GM18519 (cell line): ENCODE data around the gene ALDH5A1.

Experiments used
- ATAC-seq: cut with Tn5 transposase; IDR thresholded peaks from one replicate; pipeline ENCODE4 v1.9.1; 2021; ENCODE audit warnings: mild to moderate bottlenecking, moderate library complexity; ENCODE audit not compliant: unreplicated experiment, low FRiP score

The ALDH5A1 gene

DNA sequence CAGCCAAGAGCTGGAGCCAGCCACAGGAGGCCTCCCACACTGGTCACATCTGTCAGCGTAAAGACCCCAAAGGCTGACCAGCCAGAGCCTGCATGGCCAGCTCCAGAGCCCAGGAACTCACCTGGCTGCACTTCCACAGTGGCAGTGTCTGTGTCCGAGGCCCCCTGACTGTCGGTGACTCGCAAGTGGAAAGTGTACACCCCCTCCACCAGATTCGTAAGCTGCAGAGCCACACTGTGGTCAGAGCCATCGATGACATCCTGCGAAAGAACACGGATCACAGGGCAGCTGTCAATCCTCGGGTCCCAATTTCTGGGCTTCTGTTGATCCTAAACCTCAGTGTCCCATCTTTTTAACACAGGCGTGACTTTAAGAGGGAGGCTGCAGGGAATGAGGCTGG is 69.3 kb downstream of the ALDH5A1 start:
- ATAC-seq: no peak

GRCh38 chr6:24565196-24565595 is 70.4 kb downstream of the ALDH5A1 start:
- ATAC-seq: no peak

DNA sequence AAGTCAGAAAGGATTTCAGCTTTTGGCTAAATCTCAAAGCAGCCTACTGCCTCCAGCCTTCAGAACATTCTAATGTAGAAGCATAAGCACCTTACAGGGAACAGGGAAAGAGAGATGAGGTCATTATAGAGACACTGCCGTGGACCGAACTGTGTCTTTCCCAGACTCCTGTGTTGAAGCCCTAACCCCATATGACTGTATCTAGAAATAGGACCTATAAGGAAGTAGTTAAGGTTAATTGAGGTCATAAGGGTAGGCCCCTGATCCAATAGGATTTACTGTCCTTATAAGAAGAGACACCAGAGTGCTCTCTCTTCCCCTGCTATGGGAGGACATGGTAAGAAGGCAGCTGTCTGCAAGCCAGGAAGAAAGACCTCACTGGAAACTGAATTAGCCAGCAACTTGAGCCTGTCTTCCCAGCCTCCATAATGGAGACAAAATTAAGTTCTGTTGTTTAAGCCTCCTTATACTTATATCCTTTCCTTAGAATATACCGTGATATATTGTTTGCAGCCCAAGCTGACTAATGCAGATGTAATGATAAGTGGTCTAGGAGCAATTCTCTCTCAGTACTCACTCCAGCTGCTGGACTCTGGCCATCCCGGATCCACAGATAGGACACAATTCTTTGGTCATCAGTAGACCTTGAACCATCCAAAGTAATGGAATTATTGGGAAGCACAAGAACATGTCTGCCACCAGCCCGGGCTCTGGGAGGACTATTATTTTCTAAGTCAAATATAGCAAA is 71.4 kb downstream of the ALDH5A1 start:
- ATAC-seq: no peak

DNA sequence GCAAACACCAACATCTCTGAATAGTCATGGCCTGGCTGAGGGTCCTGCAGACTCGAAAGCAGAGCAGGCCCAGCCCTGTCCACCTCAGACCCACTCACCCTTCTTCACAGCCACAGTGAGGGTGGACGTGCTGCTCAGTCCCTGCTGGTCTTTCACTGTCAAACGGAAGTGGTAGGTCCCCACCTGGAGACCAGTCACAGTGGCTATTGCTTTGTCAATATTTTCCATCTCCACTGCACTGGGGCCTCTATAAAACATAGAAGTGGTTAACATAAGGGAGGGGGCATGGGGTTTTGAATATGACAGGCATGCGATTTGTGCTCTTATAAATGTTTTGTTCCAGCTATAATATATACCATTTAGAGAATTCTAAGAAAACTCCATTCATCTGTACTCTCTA is 73.9 kb downstream of the ALDH5A1 start:
- ATAC-seq: no peak

GRCh38 chr6:24569811-24570210 is 75.0 kb downstream of the ALDH5A1 start:
- ATAC-seq: no peak

DNA sequence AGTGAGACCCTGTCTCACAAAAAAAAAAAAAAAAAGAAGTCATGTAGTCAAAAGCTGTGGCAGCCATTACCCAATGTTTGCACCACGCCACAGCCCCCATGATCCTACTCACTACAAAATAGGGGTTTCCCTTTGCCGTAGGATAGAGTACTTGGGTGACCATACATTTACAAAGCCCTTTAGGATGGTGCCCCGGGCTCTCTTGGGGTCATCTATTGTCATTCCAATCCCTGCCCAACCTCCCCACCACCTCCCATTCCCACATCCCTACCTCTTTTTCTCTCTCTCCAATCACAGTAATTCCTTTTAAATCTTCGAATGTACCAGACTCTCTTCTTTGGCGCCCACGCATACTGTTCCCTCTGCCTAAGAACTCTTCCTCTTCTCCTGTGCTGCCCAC is 76.6 kb downstream of the ALDH5A1 start:
- no peak for ATAC-seq

GRCh38 chr6:24574809-24575208 is 80.0 kb downstream of the ALDH5A1 start:
- ATAC-seq: peak; percentile 84

DNA sequence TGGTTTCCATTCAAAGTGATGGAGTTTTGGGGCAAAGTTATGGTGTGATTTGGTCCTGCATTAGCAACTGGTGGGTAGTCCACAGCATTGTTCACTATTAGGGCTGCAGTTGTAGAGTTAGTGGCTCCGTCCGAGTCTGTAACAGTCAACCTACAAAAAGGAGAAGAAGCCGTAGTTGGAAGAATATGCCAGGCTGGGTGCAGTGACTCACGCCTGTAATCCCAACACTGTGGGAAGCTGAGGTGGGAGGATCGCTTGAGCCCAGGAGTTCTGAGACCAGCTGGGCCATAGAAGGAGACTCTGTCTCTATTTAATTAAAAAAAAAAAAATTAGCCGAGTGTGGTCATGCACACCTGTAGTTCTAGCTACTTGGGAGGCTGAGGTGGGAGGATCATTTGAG is 81.7 kb downstream of the ALDH5A1 start:
- ATAC-seq: no peak

DNA sequence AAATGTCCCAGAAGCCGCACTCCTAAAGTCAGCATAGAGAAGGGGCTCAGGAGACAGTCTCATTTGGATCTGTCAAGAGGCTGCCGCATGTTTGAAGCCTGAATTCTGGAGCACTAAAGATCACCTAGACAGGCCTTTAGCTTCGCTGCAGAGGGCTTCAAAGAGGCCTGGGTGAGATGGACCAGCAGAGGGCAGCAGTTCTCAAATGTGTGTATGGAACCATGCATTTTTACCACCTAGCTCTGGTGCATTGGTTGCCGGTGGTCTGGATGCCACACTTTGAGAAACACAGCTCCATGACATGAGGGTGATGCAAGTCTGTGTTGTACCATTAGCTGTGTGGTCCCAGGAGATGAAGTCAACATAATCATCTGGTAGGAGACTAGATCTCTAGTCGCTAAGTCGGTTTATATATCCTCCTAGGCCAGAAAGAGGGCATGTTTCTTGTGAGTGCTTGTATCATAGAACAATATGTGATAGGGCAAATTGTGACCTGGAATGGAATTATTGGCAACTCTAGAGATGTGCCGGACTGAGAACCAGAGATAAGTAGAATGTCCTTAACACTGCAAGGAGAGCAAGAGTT is 86.4 kb downstream of the ALDH5A1 start:
- peak; percentile 60 for ATAC-seq

DNA sequence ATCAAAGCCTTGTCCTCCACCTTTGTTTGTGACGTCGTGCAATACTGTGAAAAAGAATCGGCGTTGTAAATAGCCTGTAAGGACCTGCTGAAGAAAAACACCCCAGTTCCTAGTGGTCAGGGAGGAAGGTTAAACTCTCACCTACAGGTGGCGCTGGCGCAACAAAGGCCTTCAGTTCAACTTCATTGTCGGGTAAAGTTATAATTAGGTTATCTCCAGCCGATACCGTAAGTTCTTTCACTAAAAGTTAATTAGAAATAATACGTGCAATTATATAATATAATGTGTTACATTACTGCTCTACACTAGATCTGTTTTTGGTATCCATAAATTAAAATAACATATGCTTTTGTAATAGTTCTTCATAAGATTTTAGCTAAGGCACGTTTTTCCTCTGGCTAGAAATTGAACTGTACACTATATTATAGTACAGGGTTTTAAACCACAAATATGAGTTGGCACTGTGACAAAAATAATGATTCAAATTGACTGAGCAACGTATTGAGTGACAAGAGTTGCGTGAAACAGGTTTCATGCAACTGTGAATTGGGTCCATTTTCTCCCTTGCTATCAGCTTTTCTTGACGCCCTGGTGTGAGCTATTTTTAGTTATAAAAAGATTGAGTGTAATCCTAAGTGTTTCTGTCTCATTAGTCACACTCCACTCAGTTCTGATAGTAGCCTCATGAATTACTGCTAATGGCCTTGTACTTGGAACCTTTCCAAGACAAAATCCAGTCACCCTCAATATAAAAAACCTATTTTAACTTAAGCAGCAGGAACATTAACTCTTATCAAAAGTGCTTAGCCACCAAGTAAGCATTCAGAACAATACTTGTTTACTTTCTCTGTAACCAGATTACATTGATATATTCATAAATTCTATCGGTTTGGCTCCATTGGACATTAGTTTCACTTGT is 89.0 kb downstream of the ALDH5A1 start:
- ATAC-seq: no peak

DNA sequence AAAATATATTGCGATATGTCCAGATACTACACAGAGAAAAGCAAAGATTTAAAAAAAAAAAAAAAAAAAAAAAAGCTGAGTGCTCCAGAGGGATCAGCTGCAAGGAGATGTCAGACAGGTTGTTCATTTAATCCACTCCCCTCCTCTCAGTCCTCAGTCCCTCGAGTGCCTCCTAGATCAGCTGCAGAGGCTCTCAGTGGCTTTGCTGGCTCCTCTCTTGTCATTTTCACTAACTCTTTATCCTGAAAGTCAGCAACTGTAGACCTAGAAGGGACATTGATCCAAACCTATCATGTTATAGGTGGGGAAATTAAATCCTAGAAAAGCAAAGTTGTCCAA is 89.6 kb downstream of the ALDH5A1 start:
- no peak for ATAC-seq
